ENCODE measurements around the gene RIT2.

Gene RIT2

GRCh38 chr18:43031169-43031568, 84.3 kb downstream of the RIT2 start:
- H3K27ac ChIP-seq (ENCODE audit: poor library complexity, severe bottlenecking), result no peak overlapping the region
- no peaks in the 10 kb centered on the region for H3K4me1 ChIP-seq (ENCODE audit: insufficient read depth, poor library complexity, severe bottlenecking)
- H3K27me3 ChIP-seq (ENCODE audit: insufficient read depth, poor library complexity, severe bottlenecking), result no peaks in the 10 kb centered on the region
- no peak overlapping the region for H3K4me3 ChIP-seq (ENCODE audit: severe bottlenecking)
- H3K9me3 ChIP-seq (ENCODE audit: severe bottlenecking), result no peaks in the 10 kb centered on the region
- TF ChIP-seq CTCF (IDR thresholded peaks at IDR 0.05; ENCODE audit: poor library complexity, severe bottlenecking), result no peak
- no peaks in the 10 kb centered on the region for H3K36me3 ChIP-seq (ENCODE audit: low read depth)
- DNase-seq (ENCODE audit: low spot score) (no peak), ATAC-seq (ENCODE audit: low read depth) (no peak)

- no peaks in the 10 kb centered on the region for H3K27me3 ChIP-seq (ENCODE audit: insufficient read depth, poor library complexity, severe bottlenecking)
- H3K36me3 ChIP-seq (ENCODE audit: low read depth), result no peaks in the 10 kb centered on the region
- TF ChIP-seq CTCF (IDR thresholded peaks at IDR 0.05; ENCODE audit: poor library complexity, severe bottlenecking), result no peak
- DNase-seq (ENCODE audit: low spot score), result no peak
- no peaks in the 10 kb centered on the region for H3K9me3 ChIP-seq (ENCODE audit: severe bottlenecking)
- no peaks in the 10 kb centered on the region for H3K4me1 ChIP-seq (ENCODE audit: insufficient read depth, poor library complexity, severe bottlenecking)
- ATAC-seq (ENCODE audit: low read depth), result no peak
- no peak overlapping the region for H3K4me3 ChIP-seq (ENCODE audit: severe bottlenecking)
- no peak overlapping the region for H3K27ac ChIP-seq (ENCODE audit: poor library complexity, severe bottlenecking)
These were observed 86.1 kb downstream of the RIT2 start for GRCh38 chr18:43029414-43029813.

GRCh38 chr18:43022874-43023273, 92.6 kb downstream of the RIT2 start:
- Histone ChIP-seq H3K4me1 (ENCODE audit: insufficient read depth, poor library complexity, severe bottlenecking) (no peaks in the 10 kb centered on the region), H3K36me3 (ENCODE audit: low read depth) (no peaks in the 10 kb centered on the region), H3K27me3 (ENCODE audit: insufficient read depth, poor library complexity, severe bottlenecking) (no peaks in the 10 kb centered on the region), H3K4me3 (ENCODE audit: severe bottlenecking) (no peak overlapping the region), H3K27ac (ENCODE audit: poor library complexity, severe bottlenecking) (no peak overlapping the region), H3K9me3 (ENCODE audit: severe bottlenecking) (no peaks in the 10 kb centered on the region)
- DNase-seq (ENCODE audit: low spot score) (no peak), ATAC-seq (ENCODE audit: low read depth) (no peak)
- TF ChIP-seq CTCF (IDR thresholded peaks at IDR 0.05; ENCODE audit: poor library complexity, severe bottlenecking), result no peak

GRCh38 chr18:43017622-43018021, 97.9 kb downstream of the RIT2 start:
- Histone ChIP-seq H3K4me3 (ENCODE audit: severe bottlenecking) (no peak overlapping the region), H3K27me3 (ENCODE audit: insufficient read depth, poor library complexity, severe bottlenecking) (peaks cover 3% of the 10 kb centered on the region), H3K27ac (ENCODE audit: poor library complexity, severe bottlenecking) (no peak overlapping the region), H3K9me3 (ENCODE audit: severe bottlenecking) (no peaks in the 10 kb centered on the region), H3K4me1 (ENCODE audit: insufficient read depth, poor library complexity, severe bottlenecking) (no peaks in the 10 kb centered on the region), H3K36me3 (ENCODE audit: low read depth) (no peaks in the 10 kb centered on the region)
- DNase-seq (ENCODE audit: low spot score) (no peak), ATAC-seq (ENCODE audit: low read depth) (no peak)
- TF ChIP-seq CTCF (IDR thresholded peaks at IDR 0.05; ENCODE audit: poor library complexity, severe bottlenecking), result no peak

GRCh38 chr18:43013486-43013885, 102.0 kb downstream of the RIT2 start:
- Histone ChIP-seq H3K4me1 (ENCODE audit: insufficient read depth, poor library complexity, severe bottlenecking) (no peaks in the 10 kb centered on the region), H3K9me3 (ENCODE audit: severe bottlenecking) (no peaks in the 10 kb centered on the region), H3K36me3 (ENCODE audit: low read depth) (no peaks in the 10 kb centered on the region), H3K27ac (ENCODE audit: poor library complexity, severe bottlenecking) (no peak overlapping the region), H3K4me3 (ENCODE audit: severe bottlenecking) (no peak overlapping the region), H3K27me3 (ENCODE audit: insufficient read depth, poor library complexity, severe bottlenecking) (peaks cover 4% of the 10 kb centered on the region)
- no peak for ATAC-seq (ENCODE audit: low read depth)
- no peak for DNase-seq (ENCODE audit: low spot score)
- TF ChIP-seq CTCF (IDR thresholded peaks at IDR 0.05; ENCODE audit: poor library complexity, severe bottlenecking), result no peak

All from RWPE2 (cell line).